HFFc6 (cell line): ENCODE results near the gene KIF9. TPM values are rescaled to one million over a fixed set of nuclear protein-coding genes. Genes with fewer than 3 reads are reported as not detected.
"Not testable (repeated sequence)": the region's sequence is repeated elsewhere in the genome, so short reads cannot be mapped to it uniquely, and the experiment has no call there.

Source experiments
- DNase-seq: peaks from one replicate; pipeline ENCODE4 v3.0.0-alpha.2; 2018
- H3K27ac Mint-ChIP-seq: 2 replicates; pipeline ENCODE4 v1.8.0; 2020; ENCODE audit warnings: mild to moderate bottlenecking, mixed read lengths
- H3K27me3 Mint-ChIP-seq: 2 replicates; pipeline ENCODE4 v1.8.0; 2021; ENCODE audit warnings: mild to moderate bottlenecking, moderate library complexity, mixed read lengths; ENCODE audit not compliant: insufficient read depth
- H3K36me3 Mint-ChIP-seq: 2 replicates; pipeline ENCODE4 v1.8.0; 2021; ENCODE audit warnings: low read depth, mixed read lengths
- H3K4me1 Mint-ChIP-seq: 2 replicates; pipeline ENCODE4 v1.8.0; 2020; ENCODE audit warnings: low read depth, mixed read lengths
- H3K4me3 Mint-ChIP-seq: 2 replicates; pipeline ENCODE4 v1.8.0; 2020; ENCODE audit warnings: mild to moderate bottlenecking, moderate library complexity, mixed read lengths
- H3K9me3 Mint-ChIP-seq: 2 replicates; pipeline ENCODE4 v1.8.0; 2020; ENCODE audit warnings: mild to moderate bottlenecking, mixed read lengths
- CTCF ChIP-seq: fragments of 200-600 bp; sonication (generic); IDR thresholded peaks from 2 replicates; pipeline ENCODE4 v1.5.0; 2021; ENCODE audit warnings: antibody characterized with exemption, mild to moderate bottlenecking
- total RNA-seq, 6 experiments: library from RNA; stranded (reverse); fragmentation: NEBNext Ultra II Directional; extraction: Animal tissue kit (Norgen Biotek cat#: 25700); gene quantifications; 2 replicates in 1 of 6; 3 replicates in 5 of 6; pipeline ENCODE4 v1.2.3, GENCODE V29; 2021

Gene KIF9
- total RNA-seq, 6 experiments from 2014 or later: 5.0 to 8.6 (median 5.7) TPM

DNA sequence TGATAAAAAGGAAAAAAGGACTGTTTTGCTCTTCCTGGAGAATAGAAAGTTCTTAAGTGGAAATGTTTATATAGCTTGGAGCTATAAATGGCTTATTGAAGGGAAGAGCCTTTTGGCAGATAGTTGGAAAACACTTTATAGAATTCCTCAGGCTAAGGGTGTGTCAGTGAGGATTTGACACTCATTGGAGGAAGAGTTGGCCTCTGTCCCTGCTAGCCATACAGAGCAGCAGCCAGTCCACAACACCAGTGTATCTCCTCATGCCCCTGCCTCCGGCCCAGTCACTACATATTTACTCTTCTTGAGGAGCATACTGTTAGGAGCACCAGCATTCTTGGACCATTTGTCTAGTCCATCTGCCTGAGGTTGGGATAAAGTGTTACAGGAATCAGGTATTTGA is 36.3 kb upstream of the KIF9 start:
- Mint-ChIP-seq H3K27me3 (no peaks in the 10 kb centered on the region), H3K4me3 (no peak overlapping the region), H3K4me1 (peaks cover 51% of the 10 kb centered on the region), H3K27ac (peak overlapping the region; percentile 27), H3K9me3 (no peaks in the 10 kb centered on the region), H3K36me3 (peaks cover 7% of the 10 kb centered on the region)
- TF ChIP-seq CTCF: no peak
- DNase-seq: peak; percentile 41

GRCh38 chr3:47316151-47316550 is 33.6 kb upstream of the KIF9 start:
- not testable (repeated sequence) for H3K9me3 Mint-ChIP-seq, H3K4me3 Mint-ChIP-seq, H3K27me3 Mint-ChIP-seq, H3K27ac Mint-ChIP-seq, H3K36me3 Mint-ChIP-seq, DNase-seq
- H3K4me1 Mint-ChIP-seq: peaks cover 37% of the 10 kb centered on the region

DNA sequence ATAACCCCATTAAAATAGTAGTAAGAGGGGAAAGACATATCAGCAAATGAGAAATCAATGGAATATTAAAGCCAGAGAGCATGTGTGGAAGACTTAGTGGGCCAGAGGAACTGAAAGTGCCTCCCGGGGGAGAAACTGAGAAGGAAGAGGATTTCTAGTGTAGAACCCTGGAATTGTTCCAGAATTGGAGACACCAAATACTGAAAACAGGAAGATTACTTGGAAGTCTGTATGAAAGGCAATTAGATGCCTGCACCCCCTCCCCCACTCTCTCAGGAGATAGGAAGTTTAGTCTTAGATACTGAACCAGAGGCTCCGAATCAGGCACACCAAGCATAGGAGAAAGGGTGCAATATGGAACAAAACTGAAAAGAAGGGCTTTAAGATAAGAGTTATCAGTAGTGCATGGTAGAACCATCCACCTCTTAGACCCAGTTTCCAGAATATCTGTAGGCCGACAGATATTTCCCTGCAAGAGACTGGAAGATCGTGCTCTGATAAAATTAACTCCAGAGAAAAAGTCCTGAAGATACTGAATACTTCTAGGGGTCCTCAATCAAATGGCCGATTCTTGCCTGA is 32.6 kb upstream of the KIF9 start:
- H3K27ac Mint-ChIP-seq: no peak overlapping the region
- DNase-seq: no peak

DNA sequence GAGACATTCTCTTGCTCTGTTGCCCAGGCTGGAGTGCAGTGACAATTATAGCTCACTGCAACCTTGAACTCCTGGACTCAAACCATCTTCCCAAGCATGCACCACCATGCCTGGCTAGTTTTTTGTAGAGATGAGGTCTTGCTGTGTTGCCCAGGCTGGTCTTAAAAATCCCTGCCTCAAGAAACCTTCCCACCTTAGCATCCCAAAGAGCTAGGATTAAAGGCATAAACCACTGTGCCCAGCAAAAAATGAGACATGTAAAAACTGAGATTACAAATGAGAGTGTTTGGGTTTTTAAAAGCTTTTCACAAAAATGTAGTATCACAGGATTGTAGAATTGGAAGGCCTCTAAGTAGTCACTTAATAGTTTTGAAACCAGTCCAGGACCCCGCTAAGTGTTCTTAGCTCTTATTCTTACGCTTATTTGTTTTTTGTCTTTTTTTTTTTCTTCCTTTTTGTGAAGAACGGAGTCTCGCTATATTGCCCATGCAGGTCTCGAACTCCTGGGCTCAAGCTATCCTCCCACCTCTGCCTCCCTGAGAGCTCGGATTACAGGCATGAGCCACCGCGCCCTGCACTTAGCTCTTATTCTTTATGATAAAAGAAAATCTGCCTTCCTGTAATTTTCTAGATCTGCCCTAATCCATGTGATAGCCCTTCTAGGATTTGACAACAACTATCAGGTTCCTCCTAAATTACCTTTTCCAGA is 31.6 kb upstream of the KIF9 start:
- Mint-ChIP-seq H3K36me3 (peaks cover 6% of the 10 kb centered on the region), H3K27me3 (no peaks in the 10 kb centered on the region; the same call in 1 of the 2 replicates), H3K9me3 (no peaks in the 10 kb centered on the region), H3K4me3 (no peak overlapping the region), H3K4me1 (peaks cover 31% of the 10 kb centered on the region), H3K27ac (no peak overlapping the region)
- no peak for TF ChIP-seq CTCF
- DNase-seq: no peak

More for the DNA sequence above, 32.6 kb upstream of the KIF9 start:
- peaks cover 37% of the 10 kb centered on the region for H3K4me1 Mint-ChIP-seq
- peaks cover 4% of the 10 kb centered on the region for H3K36me3 Mint-ChIP-seq
- TF ChIP-seq CTCF: no peak
- H3K4me3 Mint-ChIP-seq: no peak overlapping the region
- no peaks in the 10 kb centered on the region for H3K9me3 Mint-ChIP-seq
- H3K27me3 Mint-ChIP-seq: no peaks in the 10 kb centered on the region; the same call in 1 of the 2 replicates

DNA sequence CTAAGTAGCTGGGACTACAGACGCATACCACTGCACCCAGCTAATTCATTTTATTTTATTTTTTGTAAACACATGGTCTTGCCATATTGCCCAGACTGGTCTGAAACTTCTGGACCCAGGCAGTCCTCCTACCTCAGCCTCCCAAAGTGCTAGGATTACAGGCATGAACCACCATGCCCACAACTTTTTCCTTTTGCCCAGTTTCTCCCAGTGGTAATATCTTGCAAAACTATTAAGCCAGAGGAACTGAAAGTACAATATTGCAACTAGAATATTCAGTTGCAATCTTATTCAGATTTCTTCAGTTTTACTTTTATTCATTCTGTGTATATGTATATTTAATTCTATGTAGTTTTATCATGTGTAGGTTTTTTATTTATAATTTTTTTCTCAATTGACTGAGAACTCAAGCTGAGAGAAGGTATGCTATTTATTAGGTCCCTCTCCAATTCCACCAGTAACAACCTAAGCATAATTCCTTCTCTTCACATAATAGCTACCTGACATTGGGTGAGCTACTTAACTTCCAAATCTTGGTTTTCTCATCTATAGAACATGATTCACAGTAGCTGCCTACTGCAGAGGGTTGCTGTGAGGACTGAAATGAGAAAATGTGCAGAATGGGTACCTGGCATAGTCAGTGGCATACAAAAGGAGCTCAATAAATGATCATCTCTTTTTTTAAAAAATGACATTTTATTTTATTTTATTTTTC is 30.9 kb upstream of the KIF9 start:
- Mint-ChIP-seq H3K4me3 (no peak overlapping the region), H3K27me3 (no peaks in the 10 kb centered on the region; the same call in 1 of the 2 replicates), H3K36me3 (peaks cover 10% of the 10 kb centered on the region), H3K9me3 (no peaks in the 10 kb centered on the region), H3K27ac (no peak overlapping the region), H3K4me1 (peaks cover 24% of the 10 kb centered on the region)
- no peak for DNase-seq
- TF ChIP-seq CTCF: no peak

GRCh38 chr3:47310391-47310790 is 27.8 kb upstream of the KIF9 start:
- Mint-ChIP-seq H3K27ac (no peak overlapping the region), H3K4me1 (peaks cover 11% of the 10 kb centered on the region), H3K9me3 (no peaks in the 10 kb centered on the region), H3K36me3 (peaks cover 15% of the 10 kb centered on the region), H3K4me3 (no peak overlapping the region), H3K27me3 (no peaks in the 10 kb centered on the region; the same call in 1 of the 2 replicates)
- DNase-seq: no peak
- TF ChIP-seq CTCF: no peak

GRCh38 chr3:47309231-47309630 is 26.6 kb upstream of the KIF9 start:
- not testable (repeated sequence) for DNase-seq, H3K4me1 Mint-ChIP-seq, H3K9me3 Mint-ChIP-seq, H3K27ac Mint-ChIP-seq, H3K4me3 Mint-ChIP-seq, H3K27me3 Mint-ChIP-seq
- H3K36me3 Mint-ChIP-seq: peaks cover 20% of the 10 kb centered on the region
